Fibroblast of peridontal ligament (primary cell): Measurements from ENCODE around the gene PCMTD2.
"Not testable (repeated sequence)": the region's sequence is repeated elsewhere in the genome, so short reads cannot be mapped to it uniquely, and the experiment has no call there.

Experiments used
- DNase-seq: peaks from one replicate; pipeline ENCODE4 v3.0.0-alpha.2; 2010; ENCODE audit errors: extremely low read depth

Gene PCMTD2

GRCh38 chr20:64224351-64225170 lies 31.0 kb upstream of the PCMTD2 start:
- peak; percentile 90 for DNase-seq

- no peak for DNase-seq
Observed at GRCh38 chr20:64225171-64225595, 30.4 kb upstream of the PCMTD2 start.

GRCh38 chr20:64225828-64226598 lies 29.5 kb upstream of the PCMTD2 start:
- no peak for DNase-seq

GRCh38 chr20:64226686-64227580 lies 28.6 kb upstream of the PCMTD2 start:
- DNase-seq: no peak

GRCh38 chr20:64228086-64228653 lies 27.4 kb upstream of the PCMTD2 start:
- no peak for DNase-seq

GRCh38 chr20:64228751-64229506 lies 26.6 kb upstream of the PCMTD2 start:
- DNase-seq: no peak

GRCh38 chr20:64229507-64230061 lies 26.0 kb upstream of the PCMTD2 start:
- DNase-seq: no peak

- DNase-seq: no peak
Observed at GRCh38 chr20:64230461-64231145, 24.9 kb upstream of the PCMTD2 start.

- DNase-seq: no peak
Observed at GRCh38 chr20:64231621-64232550, 23.7 kb upstream of the PCMTD2 start.

GRCh38 chr20:64232794-64233193 lies 22.8 kb upstream of the PCMTD2 start:
- DNase-seq: no peak

- no peak for DNase-seq
Observed at GRCh38 chr20:64233725-64234124, 21.8 kb upstream of the PCMTD2 start.

GRCh38 chr20:64234291-64234791 lies 21.2 kb upstream of the PCMTD2 start:
- no peak for DNase-seq

GRCh38 chr20:64234921-64235565 lies 20.5 kb upstream of the PCMTD2 start:
- not testable (repeated sequence) for DNase-seq

- no peak for DNase-seq
Observed at GRCh38 chr20:64236137-64237088, 19.1 kb upstream of the PCMTD2 start.

- DNase-seq: no peak
Observed at GRCh38 chr20:64237316-64237715, 18.2 kb upstream of the PCMTD2 start.

- no peak for DNase-seq
Observed at GRCh38 chr20:64238115-64238825, 17.3 kb upstream of the PCMTD2 start.
